GM13976 (cell line): ENCODE data around the gene NOC2L.

Experiments used
- DNase-seq: peaks from one replicate; pipeline ENCODE4 v3.0.0; 2012; ENCODE audit warnings: low spot score
- CTCF ChIP-seq: IDR thresholded peaks from 2 replicates; pipeline ENCODE4 v1.5.1; 2012; ENCODE audit warnings: borderline replicate concordance, mild to moderate bottlenecking; ENCODE audit not compliant: insufficient read depth; ENCODE audit errors: extremely low read depth, missing control alignments, control extremely low read depth
- in situ Hi-C: fragments of 300-500 bp; cut with MboI; formaldehyde crosslinking; loops from one replicate; pipeline ENCODE4 v1.12.0; 2022; ENCODE audit warnings: low sequenced_read_pairs, mixed read lengths, inconsistent platforms; ENCODE audit not compliant: unreplicated experiment

NOC2L gene

GRCh38 chr1:939511-940106 lies 19.4 kb downstream of the NOC2L start:
- in situ Hi-C loops: no loop called here
- no peak for DNase-seq
- no peak for TF ChIP-seq CTCF

GRCh38 chr1:938711-939489 lies 20.2 kb downstream of the NOC2L start:
- TF ChIP-seq CTCF: no peak
- in situ Hi-C loops: no loop called here
- DNase-seq: no peak

- no peak for DNase-seq
- in situ Hi-C loops: no loop called here
- TF ChIP-seq CTCF: peak; percentile 57
Observed at GRCh38 chr1:938088-938683, 20.9 kb downstream of the NOC2L start.

- in situ Hi-C loops: no loop called here
- DNase-seq: no peak
- TF ChIP-seq CTCF: no peak
Observed at GRCh38 chr1:937521-937920, 21.5 kb downstream of the NOC2L start.

- in situ Hi-C loops: no loop called here
- DNase-seq: no peak
- TF ChIP-seq CTCF: no peak
Observed at GRCh38 chr1:936348-937264, 22.4 kb downstream of the NOC2L start.

GRCh38 chr1:935751-936231 lies 23.3 kb downstream of the NOC2L start:
- no peak for TF ChIP-seq CTCF
- in situ Hi-C loops: no loop called here
- no peak for DNase-seq
